GM18909 (cell line): ENCODE data around the gene ABTB2.
A peak's percentile ranks its signal among the peaks of the same experiment; 100 is the strongest.

Experiments used
- ATAC-seq: cut with Tn5 transposase; IDR thresholded peaks from one replicate; pipeline ENCODE4 v1.9.1; 2021; ENCODE audit warnings: mild to moderate bottlenecking; ENCODE audit not compliant: unreplicated experiment, poor library complexity

ABTB2 gene

GRCh38 chr11:34344768-34345539 lies 12.9 kb downstream of the ABTB2 start:
- ATAC-seq, result peak; percentile 76

- ATAC-seq, result no peak
Measured at GRCh38 chr11:34344410-34344767, 13.4 kb downstream of the ABTB2 start.

GRCh38 chr11:34343686-34344085 lies 14.1 kb downstream of the ABTB2 start:
- ATAC-seq, result no peak

- no peak for ATAC-seq
Measured at GRCh38 chr11:34343153-34343552, 14.7 kb downstream of the ABTB2 start.

GRCh38 chr11:34341931-34342533 lies 15.8 kb downstream of the ABTB2 start:
- no peak for ATAC-seq

- no peak for ATAC-seq
Measured at GRCh38 chr11:34341096-34341495, 16.7 kb downstream of the ABTB2 start.

GRCh38 chr11:34340653-34341052 lies 17.2 kb downstream of the ABTB2 start:
- ATAC-seq, result no peak

GRCh38 chr11:34339149-34340064 lies 18.4 kb downstream of the ABTB2 start:
- ATAC-seq, result peak; percentile 93

GRCh38 chr11:34337016-34337415 lies 20.8 kb downstream of the ABTB2 start:
- ATAC-seq, result no peak

- ATAC-seq, result no peak
Measured at GRCh38 chr11:34335801-34336200, 22.0 kb downstream of the ABTB2 start.

GRCh38 chr11:34335331-34335730 lies 22.5 kb downstream of the ABTB2 start:
- ATAC-seq, result no peak

- no peak for ATAC-seq
Measured at GRCh38 chr11:34333787-34334186, 24.0 kb downstream of the ABTB2 start.

GRCh38 chr11:34332524-34332923 lies 25.3 kb downstream of the ABTB2 start:
- no peak for ATAC-seq

GRCh38 chr11:34331736-34332135 lies 26.1 kb downstream of the ABTB2 start:
- no peak for ATAC-seq

GRCh38 chr11:34331329-34331728 lies 26.5 kb downstream of the ABTB2 start:
- ATAC-seq, result no peak

- no peak for ATAC-seq
Measured at GRCh38 chr11:34330653-34331052, 27.2 kb downstream of the ABTB2 start.

GRCh38 chr11:34329876-34330275 lies 27.9 kb downstream of the ABTB2 start:
- ATAC-seq, result no peak

- ATAC-seq, result no peak
Measured at GRCh38 chr11:34328632-34328910, 29.2 kb downstream of the ABTB2 start.

- ATAC-seq, result no peak
Measured at GRCh38 chr11:34327804-34328631, 29.8 kb downstream of the ABTB2 start.

- no peak for ATAC-seq
Measured at GRCh38 chr11:34324466-34324865, 33.3 kb downstream of the ABTB2 start.
